ENCODE data around the gene CENPF.

DNA sequence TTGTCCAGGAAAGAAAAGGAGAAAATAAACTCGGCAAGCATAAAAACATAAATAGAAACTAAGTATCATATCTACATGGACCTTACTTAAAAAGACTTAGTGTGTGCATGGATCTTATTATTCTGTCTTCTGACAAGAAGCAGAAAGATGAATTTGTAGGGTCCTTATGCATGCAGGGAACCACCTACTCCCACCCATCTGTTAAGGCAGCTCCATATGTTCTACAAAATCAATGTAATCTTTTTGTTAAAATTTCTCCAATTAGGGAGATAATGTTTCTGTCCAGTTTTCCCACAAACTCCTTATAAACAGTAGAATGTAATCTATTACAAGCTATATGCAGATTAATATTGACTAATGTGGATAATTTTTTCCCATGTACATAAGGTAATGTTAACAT lies 37.7 kb upstream of the CENPF start:
- TF ChIP-seq, protein P1, sequence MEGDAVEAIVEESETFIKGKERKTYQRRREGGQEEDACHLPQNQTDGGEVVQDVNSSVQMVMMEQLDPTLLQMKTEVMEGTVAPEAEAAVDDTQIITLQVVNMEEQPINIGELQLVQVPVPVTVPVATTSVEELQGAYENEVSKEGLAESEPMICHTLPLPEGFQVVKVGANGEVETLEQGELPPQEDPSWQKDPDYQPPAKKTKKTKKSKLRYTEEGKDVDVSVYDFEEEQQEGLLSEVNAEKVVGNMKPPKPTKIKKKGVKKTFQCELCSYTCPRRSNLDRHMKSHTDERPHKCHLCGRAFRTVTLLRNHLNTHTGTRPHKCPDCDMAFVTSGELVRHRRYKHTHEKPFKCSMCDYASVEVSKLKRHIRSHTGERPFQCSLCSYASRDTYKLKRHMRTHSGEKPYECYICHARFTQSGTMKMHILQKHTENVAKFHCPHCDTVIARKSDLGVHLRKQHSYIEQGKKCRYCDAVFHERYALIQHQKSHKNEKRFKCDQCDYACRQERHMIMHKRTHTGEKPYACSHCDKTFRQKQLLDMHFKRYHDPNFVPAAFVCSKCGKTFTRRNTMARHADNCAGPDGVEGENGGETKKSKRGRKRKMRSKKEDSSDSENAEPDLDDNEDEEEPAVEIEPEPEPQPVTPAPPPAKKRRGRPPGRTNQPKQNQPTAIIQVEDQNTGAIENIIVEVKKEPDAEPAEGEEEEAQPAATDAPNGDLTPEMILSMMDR (IDR thresholded peaks at IDR 0.05): no peak
- TF ChIP-seq POLR2A (IDR thresholded peaks at IDR 0.05): no peak
